Renal cortical epithelial cell (primary cell): ENCODE measurements around the gene TBC1D3D. TPM values are rescaled to one million over a fixed set of nuclear protein-coding genes. Genes with fewer than 3 reads are reported as not detected.
"Not testable (repeated sequence)": the region's sequence is repeated elsewhere in the genome, so short reads cannot be mapped to it uniquely, and the experiment has no call there.

Experiments used
- DNase-seq: peaks from one replicate; pipeline ENCODE4 v3.0.0-alpha.2; 2011; ENCODE audit warnings: low read depth
- total RNA-seq: library from RNA; depleted of rRNA; stranded (reverse); fragments of >200 nt; gene quantifications from 2 replicates; pipeline ENCODE4 v1.2.3, GENCODE V29; 2014

Gene TBC1D3D
- 2.6 TPM in 1 of 2 replicates, not detected in the other for total RNA-seq

DNA sequence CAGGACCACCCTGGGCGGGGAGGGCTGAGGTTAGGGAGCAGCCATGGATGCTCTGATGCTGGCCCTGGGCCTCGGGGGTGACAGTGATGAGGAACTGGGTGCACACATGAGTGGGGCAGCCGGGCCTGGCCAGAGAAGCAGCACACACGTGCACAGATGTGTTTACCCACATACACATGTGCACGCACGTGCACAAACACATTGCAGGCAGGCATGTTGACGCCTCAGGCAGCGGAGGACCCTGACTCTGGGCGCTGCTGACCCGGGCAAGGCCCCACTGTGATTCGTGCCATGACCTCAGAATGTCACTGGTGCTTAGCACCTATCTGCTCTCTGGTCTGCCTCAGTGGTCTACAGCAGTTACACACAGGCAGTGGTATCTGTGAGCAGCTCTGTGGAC, at the start of gene TBC1D3D:
TSS of gene TBC1D3D (plus strand) at position 301 of the 400 bp plus-strand sequence. CDS start 1,585 bp downstream, outside the sequence.
- DNase-seq, result not testable (repeated sequence)

DNA sequence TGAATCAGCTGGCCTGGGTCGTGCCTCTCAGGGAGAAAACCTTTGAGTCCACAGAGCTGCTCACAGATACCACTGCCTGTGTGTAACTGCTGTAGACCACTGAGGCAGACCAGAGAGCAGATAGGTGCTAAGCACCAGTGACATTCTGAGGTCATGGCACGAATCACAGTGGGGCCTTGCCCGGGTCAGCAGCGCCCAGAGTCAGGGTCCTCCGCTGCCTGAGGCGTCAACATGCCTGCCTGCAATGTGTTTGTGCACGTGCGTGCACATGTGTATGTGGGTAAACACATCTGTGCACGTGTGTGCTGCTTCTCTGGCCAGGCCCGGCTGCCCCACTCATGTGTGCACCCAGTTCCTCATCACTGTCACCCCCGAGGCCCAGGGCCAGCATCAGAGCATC, 14.8 kb upstream of the TBC1D3D start, which contains the start of gene TBC1D3L:
TSS of gene TBC1D3L (minus strand) at position 101 of the 400 bp plus-strand sequence. CDS start 1,540 bp downstream, outside the sequence.
- DNase-seq, result not testable (repeated sequence)

Other genes with a start within 250 kb of the TBC1D3D start
- not detected in 2 replicates for gene TBC1D3K, start 79.6 kb upstream of the TBC1D3D start, total RNA-seq
- 1.4 and 6.3 TPM in 2 replicates for gene TBC1D3L, start 14.9 kb upstream of the TBC1D3D start, total RNA-seq
- not detected in 2 replicates for gene TBC1D3C, start 64.7 kb downstream of the TBC1D3D start, total RNA-seq
- gene TBC1D3E, start 124.0 kb downstream of the TBC1D3D start, total RNA-seq, result not detected in 2 replicates
- not detected in 2 replicates for gene TBC1D3, start 188.6 kb downstream of the TBC1D3D start, total RNA-seq